H1 (cell line): ENCODE measurements around the gene KDM6B. TPM values are rescaled to one million over a fixed set of nuclear protein-coding genes. Genes with fewer than 3 reads are reported as not detected.

Experiments used
- CTCF ChIA-PET: fragments of 300-600 bp; sonication (Branson Sonifier 250); formaldehyde crosslinking; loops from one replicate; lab custom pipeline; 2021; ENCODE audit not compliant: partially characterized antibody; lab: Charles Lee
- POLR2A ChIA-PET: fragments of 300-600 bp; sonication (Branson Sonifier 250); formaldehyde crosslinking; loops from one replicate; lab custom pipeline; 2021; ENCODE audit warnings: inconsistent platforms; ENCODE audit not compliant: partially characterized antibody; lab: Charles Lee
- DNase-seq, 2 experiments: peaks; one replicate each; pipeline versions ENCODE4 v3.0.0 to v3.0.0-alpha.2; 2010 to 2022; ENCODE audit warnings: low spot score in 2 of 2, low read depth in 1 of 2, mixed read lengths in 1 of 2
- FAIRE-seq: peaks from 2 replicates; lab custom pipeline; 2011; peaks lifted over from hg19 to GRCh38; lab: Jason Lieb, UNC
- H2AFZ ChIP-seq: 2 replicates; pipeline ENCODE4 v1.8.1; 2012; ENCODE audit warnings: low read length, inconsistent platforms
- H2AK5ac ChIP-seq: 2 replicates; pipeline ENCODE4 v1.6.1; 2013; ENCODE audit warnings: low read depth, low read length
- H2BK120ac ChIP-seq: replicated peaks from 2 replicates; pipeline ENCODE3; 2013; ENCODE audit warnings: low read depth, low read length, inconsistent platforms
- H2BK12ac ChIP-seq: 2 replicates; pipeline ENCODE4 v1.6.1; 2013; ENCODE audit warnings: low read depth, low read length
- H2BK15ac ChIP-seq: 2 replicates; pipeline ENCODE4 v1.6.1; 2013; ENCODE audit warnings: low read length
- H2BK20ac ChIP-seq: 2 replicates; pipeline ENCODE4 v1.6.1; 2013; ENCODE audit warnings: low read length
- H2BK5ac ChIP-seq: 2 replicates; pipeline ENCODE4 v1.6.1; 2013; ENCODE audit warnings: low read depth, low read length
- H3K14ac ChIP-seq: 2 replicates; pipeline ENCODE4 v1.6.1; 2013; ENCODE audit warnings: inconsistent platforms; ENCODE audit not compliant: insufficient read length
- H3K18ac ChIP-seq: 2 replicates; pipeline ENCODE4 v1.6.1; 2013; ENCODE audit warnings: low read length; ENCODE audit errors: extremely low read depth
- H3K23ac ChIP-seq: 2 replicates; pipeline ENCODE4 v1.6.1; 2013; ENCODE audit warnings: inconsistent platforms; ENCODE audit not compliant: insufficient read length
- H3K23me2 ChIP-seq: 2 replicates; pipeline ENCODE4 v1.6.1; 2013; ENCODE audit warnings: low read depth, low read length
- H3K27ac ChIP-seq: 2 replicates; pipeline ENCODE4 v1.6.1; 2011; ENCODE audit warnings: low read depth, low read length, inconsistent platforms
- H3K27me3 ChIP-seq, 4 experiments: replicated peaks in 1 of 4; 1 replicate in 1 of 4; 2 replicates in 3 of 4; pipeline versions ENCODE4 v1.6.1 to v1.8.1; 2011 to 2013; ENCODE audit warnings: low read length in 3 of 4, mild to moderate bottlenecking in 3 of 4, inconsistent platforms in 2 of 4, mixed read lengths in 2 of 4, moderate library complexity in 1 of 4; ENCODE audit not compliant: control insufficient read depth in 3 of 4, insufficient read depth in 3 of 4; ENCODE audit errors: extremely low read depth in 1 of 4
- H3K36me3 ChIP-seq, 4 experiments: 2 replicates each; pipeline versions ENCODE4 v1.6.1 to v1.8.1; 2011 to 2013; ENCODE audit warnings: mild to moderate bottlenecking in 4 of 4, low read length in 3 of 4, moderate library complexity in 2 of 4, control low read depth in 1 of 4, inconsistent platforms in 1 of 4; ENCODE audit not compliant: insufficient read depth in 4 of 4, control insufficient read depth in 2 of 4
- H3K4ac ChIP-seq: replicated peaks from 2 replicates; pipeline ENCODE3; 2013; ENCODE audit warnings: low read length, low read depth, mixed read lengths, inconsistent platforms; ENCODE audit not compliant: insufficient read length
- H3K4me1 ChIP-seq, 4 experiments: replicated peaks in 1 of 4; 1 replicate in 1 of 4; 2 replicates in 3 of 4; pipeline versions ENCODE4 v1.6.1 to v1.8.1; 2011 to 2013; ENCODE audit warnings: low read length in 3 of 4, inconsistent platforms in 2 of 4, mixed read lengths in 1 of 4; ENCODE audit not compliant: insufficient read depth in 4 of 4, control insufficient read depth in 3 of 4
- H3K4me2 ChIP-seq, 2 experiments: 2 replicates each; pipeline versions ENCODE4 v1.6.1 to v1.8.1; 2011 to 2013; ENCODE audit warnings: low read depth in 2 of 2, low read length in 2 of 2, control low read depth in 1 of 2, inconsistent platforms in 1 of 2, mild to moderate bottlenecking in 1 of 2; ENCODE audit not compliant: insufficient read depth in 1 of 2
- H3K4me3 ChIP-seq, 4 experiments: fragments of 200-600, 300-600 bp in 1 of 4; sonication (generic), shearing (Covaris generic), sonication (Bioruptor Twin) in 1 of 4; 2 replicates each; pipeline versions ENCODE4 v1.5.1 to v1.8.1; 2011 to 2016; ENCODE audit warnings: low read length in 4 of 4, low read depth in 3 of 4, control low read depth in 2 of 4, inconsistent platforms in 2 of 4, mild to moderate bottlenecking in 2 of 4, mixed read lengths in 1 of 4, moderate library complexity in 1 of 4; ENCODE audit not compliant: insufficient read depth in 2 of 4; ENCODE audit errors: extremely low read depth in 1 of 4
- H3K56ac ChIP-seq: replicated peaks from 2 replicates; pipeline ENCODE3; 2013; ENCODE audit warnings: low read depth, mild to moderate bottlenecking, mixed read lengths, low read length, inconsistent platforms; ENCODE audit not compliant: insufficient read length
- H3K79me1 ChIP-seq: 2 replicates; pipeline ENCODE4 v1.6.1; 2013; ENCODE audit warnings: low read depth, low read length, control low read depth
- H3K79me2 ChIP-seq, 2 experiments: 2 replicates each; pipeline versions ENCODE4 v1.6.1 to v1.8.1; 2012 to 2013; ENCODE audit warnings: low read length in 2 of 2, mild to moderate bottlenecking in 2 of 2, inconsistent platforms in 1 of 2; ENCODE audit not compliant: insufficient read depth in 2 of 2, control insufficient read depth in 1 of 2
- H3K9ac ChIP-seq, 4 experiments: replicated peaks in 1 of 4; 1 replicate in 1 of 4; 2 replicates in 3 of 4; pipeline versions ENCODE4 v1.6.1 to v1.8.1; 2011 to 2013; ENCODE audit warnings: low read depth in 3 of 4, low read length in 3 of 4, control low read depth in 2 of 4, mild to moderate bottlenecking in 2 of 4, moderate library complexity in 2 of 4, inconsistent platforms in 1 of 4; ENCODE audit errors: extremely low read depth in 1 of 4
- H3K9me3 ChIP-seq, 2 experiments: 2 replicates each; pipeline versions ENCODE4 v1.6.1 to v1.8.1; 2012 to 2013; ENCODE audit warnings: mild to moderate bottlenecking in 2 of 2, moderate library complexity in 2 of 2, control low read depth in 1 of 2, inconsistent platforms in 1 of 2, low read depth in 1 of 2, low read length in 1 of 2, mixed read lengths in 1 of 2; ENCODE audit not compliant: insufficient read depth in 2 of 2
- H4K20me1 ChIP-seq, 2 experiments: replicated peaks in 1 of 2; 2 replicates each; pipeline versions ENCODE3 to v1.8.1; 2011 to 2013; ENCODE audit warnings: inconsistent platforms in 2 of 2, low read length in 2 of 2, mild to moderate bottlenecking in 1 of 2; ENCODE audit not compliant: insufficient read depth in 2 of 2, control insufficient read depth in 1 of 2
- H4K5ac ChIP-seq: 2 replicates; pipeline ENCODE4 v1.6.1; 2013; ENCODE audit warnings: low read length, low read depth, mixed read lengths, inconsistent platforms; ENCODE audit not compliant: insufficient read length
- H4K8ac ChIP-seq: 2 replicates; pipeline ENCODE4 v1.8.0; 2013; ENCODE audit warnings: mild to moderate bottlenecking, moderate library complexity, low read length, inconsistent platforms; ENCODE audit not compliant: insufficient read depth; ENCODE audit errors: extremely low read depth
- H4K91ac ChIP-seq: replicated peaks from 2 replicates; pipeline ENCODE3; 2013; ENCODE audit warnings: low read length, mixed read lengths, inconsistent platforms; ENCODE audit not compliant: insufficient read length
- ASH2L ChIP-seq: fragments of 200-600, 300-600 bp; sonication (generic); IDR thresholded peaks from one replicate; pipeline ENCODE4 v1.7.1; 2017; ENCODE audit warnings: low read length
- BACH1 ChIP-seq: IDR thresholded peaks from 2 replicates; pipeline ENCODE4 v1.6.1; 2012; ENCODE audit warnings: low read length, improper control_type of control experiment
- CBX8 ChIP-seq: fragments of 300-800, 300-1000 bp; sonication (generic); IDR thresholded peaks from 2 replicates; pipeline ENCODE4 v1.7.1; 2016; ENCODE audit warnings: low read depth, low read length, borderline replicate concordance
- CHD2 ChIP-seq: IDR thresholded peaks from 2 replicates; pipeline ENCODE4 v1.6.1; 2012; ENCODE audit warnings: low read length, improper control_type of control experiment
- CTBP2 ChIP-seq: IDR thresholded peaks from 2 replicates; pipeline ENCODE4 v1.7.0; 2011; ENCODE audit warnings: borderline replicate concordance, mild to moderate bottlenecking, moderate library complexity, mixed read lengths, low read length; ENCODE audit not compliant: insufficient read depth, insufficient read length
- E2F6 ChIP-seq: IDR thresholded peaks from 2 replicates; pipeline ENCODE4 v1.6.1; 2012; ENCODE audit warnings: inconsistent platforms
- NANOG ChIP-seq: IDR thresholded peaks from 2 replicates; pipeline ENCODE4 v1.6.1; 2011; ENCODE audit warnings: low read length, low read depth, mild to moderate bottlenecking, inconsistent platforms; ENCODE audit not compliant: insufficient read depth, poor library complexity, severe bottlenecking
- POLR2AphosphoS5 ChIP-seq: IDR thresholded peaks from 2 replicates; pipeline ENCODE4 v1.6.1; 2011; ENCODE audit warnings: low read depth, low read length
- RFX5 ChIP-seq: IDR thresholded peaks from 2 replicates; pipeline ENCODE4 v1.6.1; 2011; ENCODE audit warnings: low read depth, low read length, improper control_type of control experiment, borderline replicate concordance
- SAP30 ChIP-seq: fragments of 300-600 bp; sonication (generic); IDR thresholded peaks from 2 replicates; pipeline ENCODE4 v1.7.1; 2012; ENCODE audit warnings: low read length, moderate library complexity, mild to moderate bottlenecking, inconsistent platforms; ENCODE audit not compliant: insufficient read depth, insufficient replicate concordance
- SP2 ChIP-seq: IDR thresholded peaks from 2 replicates; pipeline ENCODE4 v1.6.1; 2012; ENCODE audit warnings: mild to moderate bottlenecking, low read length, inconsistent platforms
- SUZ12 ChIP-seq: fragments of 200-600 bp; sonication (generic); IDR thresholded peaks from 2 replicates; pipeline ENCODE4 v1.6.1; 2012; ENCODE audit warnings: mild to moderate bottlenecking, inconsistent platforms, low read length, moderate library complexity, mixed read lengths
- TEAD4 ChIP-seq: IDR thresholded peaks from 2 replicates; pipeline ENCODE4 v1.6.1; 2012; ENCODE audit warnings: low read depth, low read length, inconsistent platforms, mixed read lengths
- YY1 ChIP-seq: IDR thresholded peaks from 2 replicates; pipeline ENCODE4 v1.6.1; 2011; ENCODE audit warnings: low read depth, mild to moderate bottlenecking, low read length
- WGBS, 2 experiments: shearing (Covaris generic) in 1 of 2; methylation state at CpG; one replicate each; pipeline versions ENCODE4 v1.1.6 to v1.1.7; 2013 to 2015; ENCODE audit warnings: low lambda C conversion rate in 2 of 2, mixed read lengths in 2 of 2, inconsistent platforms in 1 of 2, low coverage in 1 of 2, missing lambda C conversion rate in 1 of 2; ENCODE audit not compliant: insufficient replicate concordance in 2 of 2, insufficient coverage in 1 of 2, insufficient read length in 1 of 2; ENCODE audit errors: extremely low coverage in 1 of 2, missing lambda C conversion rate in 1 of 2; 5-methylcytosine and 5-hydroxymethylcytosine counted together
- polyA plus RNA-seq, 7 experiments: library from polyadenylated mRNA; depleted of rRNA in 3 of 7; stranded (reverse) in 5 of 7; unstranded in 2 of 7; fragments of >200 nt in 5 of 7; fragments of 200-250 nt in 2 of 7; gene quantifications; 1 replicate in 5 of 7; 2 replicates in 1 of 7; 4 replicates in 1 of 7; pipeline versions ENCODE4 v1.2.1 to v1.2.3, GENCODE V29; 2011 to 2013; ENCODE audit warnings: missing spikeins in 2 of 7, mixed read lengths in 2 of 7
- total RNA-seq: library from RNA; stranded (reverse); fragmentation: NEBNext Ultra II Directional; extraction: Animal tissue kit (Norgen Biotek cat#: 25700); gene quantifications from 2 replicates; pipeline ENCODE4 v1.2.1, GENCODE V29; 2021

Gene KDM6B
- total and polyA plus RNA-seq, 2 of the 8 experiments (the other 6 are each of a cell fraction or from before 2014, with no cell fraction given): 0.48 to 3.7 TPM

- 81% methylated on average over 3 of the region's 3 CpGs; no CpG with 5 or more reads in 1 of the 2 experiments for WGBS, 2 experiments
- Histone ChIP-seq H2AK5ac (no peak overlapping the region), H3K23me2 (no peaks in the 10 kb centered on the region)
- no peak for TF ChIP-seq YY1
- no peak for TF ChIP-seq NANOG
- no peak for TF ChIP-seq E2F6
- TF ChIP-seq RFX5: no peak
- TF ChIP-seq SP2: no peak
- no peak for TF ChIP-seq CBX8
- TF ChIP-seq TEAD4: no peak
- no peak for TF ChIP-seq POLR2AphosphoS5
- no peak for TF ChIP-seq CHD2
- no peak for TF ChIP-seq ASH2L
- no peak for TF ChIP-seq SAP30
- no peak for TF ChIP-seq BACH1
- TF ChIP-seq SUZ12: no peak
- TF ChIP-seq CTBP2: no peak
Observed at GRCh38 chr17:7811251-7811650, 22.8 kb upstream of the KDM6B start.

More at GRCh38 chr17:7811251-7811650, 22.8 kb upstream of the KDM6B start:
- Histone ChIP-seq H3K36me3 (no peaks in the 10 kb centered on the region), H2BK15ac (no peak overlapping the region), H3K9me3 (no peaks in the 10 kb centered on the region), H3K18ac (no peak overlapping the region), H4K5ac (no peak overlapping the region), H2AFZ (no peak overlapping the region), H2BK120ac (no peak overlapping the region), H4K20me1 (no peaks in the 10 kb centered on the region), H3K27ac (no peak overlapping the region), H2BK20ac (no peak overlapping the region), H3K4me3 (no peak overlapping the region), H3K4me2 (no peak overlapping the region), H4K8ac (no peak overlapping the region), H3K79me2 (no peaks in the 10 kb centered on the region), H2BK12ac (no peak overlapping the region), H2BK5ac (no peak overlapping the region), H3K14ac (no peak overlapping the region), H3K4me1 (no peaks in the 10 kb centered on the region), H3K23ac (no peak overlapping the region), H3K4ac (no peak overlapping the region), H3K56ac (no peak overlapping the region), H4K91ac (no peak overlapping the region), H3K79me1 (no peaks in the 10 kb centered on the region), H3K9ac (no peak overlapping the region), H3K27me3 (peaks cover 0 to 2% (median 0%) of the 10 kb centered on the region in 4 experiments; a peak in 1 of 7 replicates)
- CTCF ChIA-PET: interaction anchor here (0.6 to 3.2 kb wide), 7 partner anchors 8 to 245 kb away, joined by 3 to 10 read pairs (median 4); no protein-coding TSS in a partner anchor
- DNase-seq (no peak), FAIRE-seq (no peak)
- POLR2A ChIA-PET: no interaction called here
